Measurements from ENCODE around the gene PLEKHM3. TPM values are rescaled to one million over a fixed set of nuclear protein-coding genes. Genes with fewer than 3 reads are reported as not detected.

The PLEKHM3 gene
- total RNA-seq, 1 experiment from 2014 or later, result 8.4 TPM

DNA sequence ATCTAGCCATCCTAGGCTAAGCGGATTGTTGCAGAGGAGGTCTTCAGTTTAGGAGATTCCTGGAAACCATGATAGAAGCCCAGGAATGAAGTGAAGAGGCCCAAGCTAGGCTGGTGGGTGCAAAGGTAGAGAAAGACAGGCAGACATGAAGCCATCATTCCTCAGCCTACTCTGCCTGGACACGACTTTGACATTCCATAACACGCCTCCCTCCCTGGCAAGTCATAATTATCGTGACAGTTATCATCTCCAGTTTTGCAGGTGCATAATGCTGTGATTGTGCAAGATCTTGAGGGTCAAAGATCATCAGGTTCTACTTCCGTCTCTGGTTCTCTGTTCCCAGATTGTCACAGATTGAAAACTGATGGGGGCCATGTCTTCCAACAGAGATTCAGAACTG lies 240.4 kb downstream of the PLEKHM3 start:
- intact Hi-C loops (cut with micrococcal nuclease; ENCODE audit: unreplicated experiment), result no loop called here
- Histone ChIP-seq H4K20me1 (ENCODE audit: insufficient read depth) (no peaks in the 10 kb centered on the region), H3K27ac (no peak overlapping the region), H3K36me3 (ENCODE audit: low read depth) (no peaks in the 10 kb centered on the region), H3K79me2 (ENCODE audit: low read depth) (no peaks in the 10 kb centered on the region), H2AFZ (no peak overlapping the region), H3K4me1 (replicated peaks; ENCODE audit: insufficient read depth) (no peaks in the 10 kb centered on the region; the same call in 1 of the 2 replicates), H3K4me3 (no peak overlapping the region), H3K9me2 (ENCODE audit: insufficient read depth) (no peaks in the 10 kb centered on the region), H3F3A (ENCODE audit: insufficient read depth, low read depth) (no peaks in the 10 kb centered on the region), H3K27me3 (ENCODE audit: insufficient read depth, low read depth) (no peaks in the 10 kb centered on the region), H3K9me3 (ENCODE audit: insufficient read depth, low read depth) (no peaks in the 10 kb centered on the region), H3K4me2 (no peak overlapping the region)
- no TSS peak for BruUV-seq (replicated peaks)
- TF ChIP-seq, protein P1, sequence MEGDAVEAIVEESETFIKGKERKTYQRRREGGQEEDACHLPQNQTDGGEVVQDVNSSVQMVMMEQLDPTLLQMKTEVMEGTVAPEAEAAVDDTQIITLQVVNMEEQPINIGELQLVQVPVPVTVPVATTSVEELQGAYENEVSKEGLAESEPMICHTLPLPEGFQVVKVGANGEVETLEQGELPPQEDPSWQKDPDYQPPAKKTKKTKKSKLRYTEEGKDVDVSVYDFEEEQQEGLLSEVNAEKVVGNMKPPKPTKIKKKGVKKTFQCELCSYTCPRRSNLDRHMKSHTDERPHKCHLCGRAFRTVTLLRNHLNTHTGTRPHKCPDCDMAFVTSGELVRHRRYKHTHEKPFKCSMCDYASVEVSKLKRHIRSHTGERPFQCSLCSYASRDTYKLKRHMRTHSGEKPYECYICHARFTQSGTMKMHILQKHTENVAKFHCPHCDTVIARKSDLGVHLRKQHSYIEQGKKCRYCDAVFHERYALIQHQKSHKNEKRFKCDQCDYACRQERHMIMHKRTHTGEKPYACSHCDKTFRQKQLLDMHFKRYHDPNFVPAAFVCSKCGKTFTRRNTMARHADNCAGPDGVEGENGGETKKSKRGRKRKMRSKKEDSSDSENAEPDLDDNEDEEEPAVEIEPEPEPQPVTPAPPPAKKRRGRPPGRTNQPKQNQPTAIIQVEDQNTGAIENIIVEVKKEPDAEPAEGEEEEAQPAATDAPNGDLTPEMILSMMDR (conservative IDR thresholded peaks at IDR 0.05), result no peak
- TF ChIP-seq EZH2 (IDR thresholded peaks at IDR 0.05; ENCODE audit: low read depth), result no peak
- CTCF ChIA-PET, result no interaction called here
- no peak for DNase-seq
- POLR2A ChIA-PET (ENCODE audit: unreplicated experiment), result no interaction called here

DNA sequence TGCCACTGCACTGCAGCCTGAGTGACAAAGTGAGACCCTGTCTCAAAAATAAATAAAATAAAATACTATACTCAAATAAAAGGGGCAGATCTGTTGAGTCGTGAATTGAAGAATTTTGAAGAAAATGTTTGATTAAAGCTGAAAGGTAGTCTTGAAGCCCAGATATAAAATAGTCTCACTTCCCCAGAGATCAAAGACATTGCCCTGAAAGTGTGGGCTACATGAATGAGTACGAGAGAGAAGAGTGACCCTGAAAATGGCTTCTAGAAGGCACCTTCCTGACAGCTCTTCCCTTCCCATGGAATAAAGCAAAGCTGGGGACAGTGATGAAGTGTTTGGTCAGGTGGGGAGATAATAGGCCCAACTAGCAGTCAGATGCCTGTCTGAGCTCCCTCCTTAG lies 241.8 kb downstream of the PLEKHM3 start:
- Histone ChIP-seq H3K9me2 (ENCODE audit: insufficient read depth) (no peaks in the 10 kb centered on the region), H3K79me2 (ENCODE audit: low read depth) (no peaks in the 10 kb centered on the region), H3K27me3 (ENCODE audit: insufficient read depth, low read depth) (no peaks in the 10 kb centered on the region), H4K20me1 (ENCODE audit: insufficient read depth) (no peaks in the 10 kb centered on the region), H3K9me3 (ENCODE audit: insufficient read depth, low read depth) (no peaks in the 10 kb centered on the region), H2AFZ (no peak overlapping the region), H3F3A (ENCODE audit: insufficient read depth, low read depth) (no peaks in the 10 kb centered on the region), H3K36me3 (ENCODE audit: low read depth) (no peaks in the 10 kb centered on the region), H3K27ac (no peak overlapping the region), H3K4me1 (replicated peaks; ENCODE audit: insufficient read depth) (no peaks in the 10 kb centered on the region; the same call in 1 of the 2 replicates), H3K4me3 (no peak overlapping the region), H3K4me2 (no peak overlapping the region)
- CTCF ChIA-PET, result no interaction called here
- intact Hi-C loops (cut with micrococcal nuclease; ENCODE audit: unreplicated experiment), result no loop called here
- BruUV-seq (replicated peaks), result no TSS peak
- no peak for DNase-seq
- TF ChIP-seq, protein P1 (conservative IDR thresholded peaks at IDR 0.05), result no peak
- TF ChIP-seq EZH2 (IDR thresholded peaks at IDR 0.05; ENCODE audit: low read depth), result no peak
- POLR2A ChIA-PET (ENCODE audit: unreplicated experiment), result no interaction called here

DNA sequence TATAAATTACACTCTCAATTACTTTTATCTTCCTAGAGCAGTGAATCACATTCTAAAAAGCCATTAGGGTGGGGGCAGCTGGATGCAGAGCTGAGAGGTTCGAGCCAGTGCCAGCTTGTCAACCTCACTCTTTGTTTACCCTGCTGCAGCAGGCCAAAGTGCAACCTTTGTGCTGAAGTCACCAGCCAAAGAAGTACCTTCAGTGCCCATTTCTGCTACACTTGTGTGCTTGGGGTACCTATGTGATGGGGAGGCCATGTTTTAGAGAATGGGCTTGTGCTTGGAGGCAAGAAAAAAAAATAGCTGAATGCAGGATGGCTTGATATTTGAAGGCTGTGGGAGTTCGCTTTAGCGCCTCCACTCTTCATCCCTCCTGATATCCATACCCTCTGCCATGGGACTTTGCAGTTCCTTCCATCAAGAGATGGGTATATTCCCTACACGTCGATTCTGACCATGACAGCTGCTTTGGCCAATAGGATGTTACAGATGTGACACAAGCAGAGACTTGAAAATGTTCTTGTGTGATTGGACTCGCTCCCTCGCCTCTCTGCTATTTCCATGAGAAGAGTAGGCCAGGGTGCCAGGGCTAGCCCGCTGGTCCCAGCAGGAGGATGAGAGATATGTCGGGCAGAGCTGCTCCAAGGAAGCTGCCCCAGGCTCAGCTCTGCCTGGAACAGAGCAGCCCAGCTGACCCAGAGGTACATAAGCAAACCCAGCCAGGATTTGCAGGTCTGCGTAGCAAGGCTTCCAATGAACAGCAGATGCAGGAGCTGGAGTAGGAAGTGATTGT lies 242.9 kb downstream of the PLEKHM3 start:
- ChIA-PET CTCF (no interaction called here), POLR2A (ENCODE audit: unreplicated experiment) (no interaction called here)
- intact Hi-C loops (cut with micrococcal nuclease; ENCODE audit: unreplicated experiment), result no loop called here
- no peaks in the 10 kb centered on the region; the same call in 1 of the 2 replicates for H3K4me1 ChIP-seq (replicated peaks; ENCODE audit: insufficient read depth)
- no peak overlapping the region for H2AFZ ChIP-seq
- no peaks in the 10 kb centered on the region for H3K9me2 ChIP-seq (ENCODE audit: insufficient read depth)
- peak overlapping the region; percentile 23; the same call in 1 of the 2 replicates for H3K4me2 ChIP-seq
- H3K4me3 ChIP-seq, result no peak overlapping the region
- no peaks in the 10 kb centered on the region for H3F3A ChIP-seq (ENCODE audit: insufficient read depth, low read depth)
- BruUV-seq (replicated peaks), result no TSS peak
- H3K27me3 ChIP-seq (ENCODE audit: insufficient read depth, low read depth), result no peaks in the 10 kb centered on the region
- no peaks in the 10 kb centered on the region for H3K79me2 ChIP-seq (ENCODE audit: low read depth)
- no peaks in the 10 kb centered on the region for H3K36me3 ChIP-seq (ENCODE audit: low read depth)
- no peak overlapping the region for H3K27ac ChIP-seq
- H3K9me3 ChIP-seq (ENCODE audit: insufficient read depth, low read depth), result no peaks in the 10 kb centered on the region
- DNase-seq, result no peak
- H4K20me1 ChIP-seq (ENCODE audit: insufficient read depth), result no peaks in the 10 kb centered on the region
- TF ChIP-seq, protein P1 (conservative IDR thresholded peaks at IDR 0.05), result no peak
- TF ChIP-seq EZH2 (IDR thresholded peaks at IDR 0.05; ENCODE audit: low read depth), result no peak
